ENCODE data around the gene RPS19.

GRCh38 chr19:41897181-41897580, 37.1 kb downstream of the RPS19 start:
- TF ChIP-seq, protein P1, sequence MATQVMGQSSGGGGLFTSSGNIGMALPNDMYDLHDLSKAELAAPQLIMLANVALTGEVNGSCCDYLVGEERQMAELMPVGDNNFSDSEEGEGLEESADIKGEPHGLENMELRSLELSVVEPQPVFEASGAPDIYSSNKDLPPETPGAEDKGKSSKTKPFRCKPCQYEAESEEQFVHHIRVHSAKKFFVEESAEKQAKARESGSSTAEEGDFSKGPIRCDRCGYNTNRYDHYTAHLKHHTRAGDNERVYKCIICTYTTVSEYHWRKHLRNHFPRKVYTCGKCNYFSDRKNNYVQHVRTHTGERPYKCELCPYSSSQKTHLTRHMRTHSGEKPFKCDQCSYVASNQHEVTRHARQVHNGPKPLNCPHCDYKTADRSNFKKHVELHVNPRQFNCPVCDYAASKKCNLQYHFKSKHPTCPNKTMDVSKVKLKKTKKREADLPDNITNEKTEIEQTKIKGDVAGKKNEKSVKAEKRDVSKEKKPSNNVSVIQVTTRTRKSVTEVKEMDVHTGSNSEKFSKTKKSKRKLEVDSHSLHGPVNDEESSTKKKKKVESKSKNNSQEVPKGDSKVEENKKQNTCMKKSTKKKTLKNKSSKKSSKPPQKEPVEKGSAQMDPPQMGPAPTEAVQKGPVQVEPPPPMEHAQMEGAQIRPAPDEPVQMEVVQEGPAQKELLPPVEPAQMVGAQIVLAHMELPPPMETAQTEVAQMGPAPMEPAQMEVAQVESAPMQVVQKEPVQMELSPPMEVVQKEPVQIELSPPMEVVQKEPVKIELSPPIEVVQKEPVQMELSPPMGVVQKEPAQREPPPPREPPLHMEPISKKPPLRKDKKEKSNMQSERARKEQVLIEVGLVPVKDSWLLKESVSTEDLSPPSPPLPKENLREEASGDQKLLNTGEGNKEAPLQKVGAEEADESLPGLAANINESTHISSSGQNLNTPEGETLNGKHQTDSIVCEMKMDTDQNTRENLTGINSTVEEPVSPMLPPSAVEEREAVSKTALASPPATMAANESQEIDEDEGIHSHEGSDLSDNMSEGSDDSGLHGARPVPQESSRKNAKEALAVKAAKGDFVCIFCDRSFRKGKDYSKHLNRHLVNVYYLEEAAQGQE (IDR thresholded peaks at IDR 0.05), result no peak
- no peak for TF ChIP-seq CTCF (IDR thresholded peaks at IDR 0.05; ENCODE audit: low read depth, low read length, missing input control)
